Breast epithelium (tissue), 4 donors: ENCODE results near the gene UBE3B. TPM values are rescaled to one million over a fixed set of nuclear protein-coding genes. Genes with fewer than 3 reads are reported as not detected.

Experiments used
- DNase-seq, 2 donors: peaks; one replicate each; pipeline ENCODE4 v3.0.0-alpha.2; 2019; ENCODE audit warnings: low spot score in 2 of 2
- H3K27ac ChIP-seq, 2 donors: fragments of 200-600 bp; sonication (generic) in 1 of 2; one replicate each; pipeline ENCODE4 v1.5.1; 2016 to 2019; ENCODE audit warnings: mild to moderate bottlenecking in 1 of 2
- H3K27me3 ChIP-seq, 2 donors: fragments of 200-600 bp; sonication (generic) in 1 of 2; one replicate each; pipeline versions ENCODE4 v1.5.1 to v1.6.0; 2017 to 2019; ENCODE audit warnings: control low read depth in 1 of 2, mild to moderate bottlenecking in 1 of 2
- H3K36me3 ChIP-seq: fragments of 200-600 bp; one replicate; pipeline ENCODE4 v1.5.1; 2019
- H3K4me1 ChIP-seq, 2 donors: fragments of 200-600 bp; sonication (generic); one replicate each; pipeline ENCODE4 v1.5.1; 2016 to 2019; ENCODE audit warnings: control low read depth in 1 of 2
- H3K4me3 ChIP-seq, 3 donors: fragments of 200-600 bp; sonication (generic); 1 replicate in 2 of 3; 2 replicates in 1 of 3; pipeline ENCODE4 v1.5.1; 2016 to 2019; ENCODE audit warnings: mild to moderate bottlenecking in 3 of 3, moderate library complexity in 2 of 3
- H3K9me3 ChIP-seq, 2 donors: fragments of 200-600 bp; sonication (generic) in 1 of 2; one replicate each; pipeline ENCODE4 v1.5.1; 2016 to 2019; ENCODE audit warnings: control low read depth in 1 of 2
- CTCF ChIP-seq, 3 donors: fragments of 450-650 bp; IDR thresholded peaks; one replicate each; pipeline ENCODE4 v1.5.1; 2016 to 2017; ENCODE audit warnings: antibody characterized with exemption in 3 of 3, mild to moderate bottlenecking in 3 of 3, moderate library complexity in 3 of 3
- POLR2A ChIP-seq: fragments of 450-650 bp; IDR thresholded peaks from one replicate; pipeline ENCODE4 v1.6.1; 2016; ENCODE audit warnings: antibody characterized with exemption, mild to moderate bottlenecking, moderate library complexity
- POLR2AphosphoS5 ChIP-seq, 3 donors: sonication (generic); formaldehyde crosslinking; IDR thresholded peaks; one replicate each; pipeline ENCODE4 v1.6.1; 2017; ENCODE audit warnings: antibody characterized with exemption in 3 of 3
- intact Hi-C: fragments of 100-400 bp; cut with DNase I; formaldehyde crosslinking; loops from one replicate; pipeline ENCODE4 v1.15.1; 2023; ENCODE audit warnings: low total_unique reads
- total RNA-seq, 3 donors: library from RNA; depleted of rRNA; stranded (reverse); fragments of >200 nt; gene quantifications; one replicate each; pipeline ENCODE4 v1.1.0, GENCODE V29; 2016

The UBE3B gene
- total RNA-seq, 3 donors from 2014 or later = 34.7 to 54.7 (median 47.7) TPM

GRCh38 chr12:109524466-109525278 is 47.2 kb downstream of the UBE3B start:
- no peak for DNase-seq

GRCh38 chr12:109525279-109525585 is 47.8 kb downstream of the UBE3B start:
- no peak overlapping the region for H3K27ac ChIP-seq
- intact Hi-C loops = no loop called here

More at GRCh38 chr12:109524466-109525278, 47.2 kb downstream of the UBE3B start:
- TF ChIP-seq CTCF (IDR thresholded peaks at IDR 0.05) (no peak), POLR2AphosphoS5 (IDR thresholded peaks at IDR 0.05) (no peak), POLR2A (no peak)
- Histone ChIP-seq H3K36me3 (peaks cover 4% of the 10 kb centered on the region), H3K27me3 (no peaks in the 10 kb centered on the region), H3K27ac (no peak overlapping the region), H3K9me3 (no peaks in the 10 kb centered on the region), H3K4me3 (no peak overlapping the region), H3K4me1 (no peaks in the 10 kb centered on the region)
- intact Hi-C loops = no loop called here

GRCh38 chr12:109527489-109528123 is 50.2 kb downstream of the UBE3B start:
- no peak for DNase-seq
- Histone ChIP-seq H3K4me3 (no peak overlapping the region), H3K9me3 (no peaks in the 10 kb centered on the region), H3K27ac (no peak overlapping the region), H3K27me3 (no peaks in the 10 kb centered on the region), H3K36me3 (peaks cover 4% of the 10 kb centered on the region), H3K4me1 (no peaks in the 10 kb centered on the region)
- no peak for TF ChIP-seq POLR2A
- TF ChIP-seq CTCF (IDR thresholded peaks at IDR 0.05) = no peak
- TF ChIP-seq POLR2AphosphoS5 (IDR thresholded peaks at IDR 0.05) = no peak
- intact Hi-C loops = no loop called here

More at GRCh38 chr12:109525279-109525585, 47.8 kb downstream of the UBE3B start:
- H3K4me3 ChIP-seq = no peak overlapping the region
- H3K9me3 ChIP-seq = no peaks in the 10 kb centered on the region
- peaks cover 4% of the 10 kb centered on the region for H3K36me3 ChIP-seq
- no peaks in the 10 kb centered on the region for H3K27me3 ChIP-seq
- no peaks in the 10 kb centered on the region for H3K4me1 ChIP-seq
- DNase-seq = no peak
- TF ChIP-seq CTCF (IDR thresholded peaks at IDR 0.05) (no peak), POLR2AphosphoS5 (IDR thresholded peaks at IDR 0.05) (no peak), POLR2A (no peak)

- H3K27ac ChIP-seq = no peak overlapping the region
- intact Hi-C loops = no loop called here
- peaks cover 17% of the 10 kb centered on the region for H3K36me3 ChIP-seq
- no peak overlapping the region for H3K4me3 ChIP-seq
- H3K4me1 ChIP-seq = no peaks in the 10 kb centered on the region
- no peaks in the 10 kb centered on the region for H3K27me3 ChIP-seq
- H3K9me3 ChIP-seq = no peaks in the 10 kb centered on the region
- TF ChIP-seq CTCF (IDR thresholded peaks at IDR 0.05) = no peak
- no peak for TF ChIP-seq POLR2A
- no peak for TF ChIP-seq POLR2AphosphoS5 (IDR thresholded peaks at IDR 0.05)
- no peak for DNase-seq
These were observed 52.5 kb downstream of the UBE3B start for GRCh38 chr12:109529691-109530640.
